ENCODE results near the gene SIGLEC1.

Gene SIGLEC1

GRCh38 chr20:3712279-3712873 lies at the start of gene SIGLEC1:
TSS of gene SIGLEC1 (minus strand) at chr20:3712600. CDS start at chr20:3707128, 5,472 bp downstream.
- no peak within 1 kb of the TSS for H3K4me3 ChIP-seq (ENCODE audit: low read depth, low read length)
- H3K79me2 ChIP-seq (ENCODE audit: control insufficient read depth, insufficient read depth, low read length, unreplicated experiment), result no peaks in the 10 kb centered on the region
- H2AFZ ChIP-seq (ENCODE audit: low read length, unreplicated experiment), result no peak within 1 kb of the TSS
- no peaks in the 10 kb centered on the region for H3K36me3 ChIP-seq (ENCODE audit: insufficient read depth, low read length)
- no peaks in the 10 kb centered on the region for H3K4me1 ChIP-seq (ENCODE audit: control insufficient read depth, insufficient read depth, low read length, unreplicated experiment)
- H3K27me3 ChIP-seq (ENCODE audit: insufficient read depth, low read length), result no peaks in the 10 kb centered on the region
- no peak within 1 kb of the TSS for H3K27ac ChIP-seq (ENCODE audit: low read depth, low read length)

GRCh38 chr20:3760655-3761348 lies 48.4 kb upstream of the SIGLEC1 start:
- no peaks in the 10 kb centered on the region for H3K36me3 ChIP-seq (ENCODE audit: insufficient read depth, low read length)
- H2AFZ ChIP-seq (ENCODE audit: low read length, unreplicated experiment), result no peak overlapping the region
- H3K4me1 ChIP-seq (ENCODE audit: control insufficient read depth, insufficient read depth, low read length, unreplicated experiment), result no peaks in the 10 kb centered on the region
- H3K4me3 ChIP-seq (ENCODE audit: low read depth, low read length), result no peak overlapping the region
- no peaks in the 10 kb centered on the region for H3K27me3 ChIP-seq (ENCODE audit: insufficient read depth, low read length)
- H3K27ac ChIP-seq (ENCODE audit: low read depth, low read length), result no peak overlapping the region
- H3K79me2 ChIP-seq (ENCODE audit: control insufficient read depth, insufficient read depth, low read length, unreplicated experiment), result no peaks in the 10 kb centered on the region

- Histone ChIP-seq H3K27me3 (ENCODE audit: insufficient read depth, low read length) (no peaks in the 10 kb centered on the region), H3K79me2 (ENCODE audit: control insufficient read depth, insufficient read depth, low read length, unreplicated experiment) (no peaks in the 10 kb centered on the region)
Measured at GRCh38 chr20:3759884-3760283, 47.5 kb upstream of the SIGLEC1 start.

GRCh38 chr20:3759316-3759823 lies 47.0 kb upstream of the SIGLEC1 start:
- Histone ChIP-seq H3K4me3 (ENCODE audit: low read depth, low read length) (no peak overlapping the region), H3K27ac (ENCODE audit: low read depth, low read length) (no peak overlapping the region), H2AFZ (ENCODE audit: low read length, unreplicated experiment) (no peak overlapping the region)

More at GRCh38 chr20:3759884-3760283, 47.5 kb upstream of the SIGLEC1 start:
- Histone ChIP-seq H3K4me1 (ENCODE audit: control insufficient read depth, insufficient read depth, low read length, unreplicated experiment) (no peaks in the 10 kb centered on the region), H2AFZ (ENCODE audit: low read length, unreplicated experiment) (no peak overlapping the region), H3K4me3 (ENCODE audit: low read depth, low read length) (no peak overlapping the region), H3K27ac (ENCODE audit: low read depth, low read length) (no peak overlapping the region), H3K36me3 (ENCODE audit: insufficient read depth, low read length) (no peaks in the 10 kb centered on the region)

DNA sequence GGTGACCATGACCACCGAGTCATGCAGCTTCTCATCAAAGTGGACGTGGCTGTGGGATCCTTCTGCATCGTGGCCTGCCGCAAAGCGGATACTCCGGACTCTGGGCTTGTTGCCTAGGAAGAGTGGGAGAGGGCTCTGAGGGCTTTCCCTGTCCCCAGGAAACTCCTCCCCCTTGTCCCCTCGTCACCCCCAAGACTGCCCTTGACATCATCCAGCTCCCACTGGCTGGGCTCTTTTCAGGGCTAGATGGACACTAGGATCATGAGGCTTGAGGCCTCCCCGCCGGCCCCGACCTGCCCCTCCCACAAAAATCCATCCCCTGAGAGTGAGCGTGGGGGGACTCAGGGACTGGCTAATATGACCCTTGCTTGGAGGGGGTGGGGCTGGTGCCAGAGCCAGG lies 46.2 kb upstream of the SIGLEC1 start:
- Histone ChIP-seq H3K27me3 (ENCODE audit: insufficient read depth, low read length) (no peaks in the 10 kb centered on the region), H3K4me3 (ENCODE audit: low read depth, low read length) (no peak overlapping the region), H2AFZ (ENCODE audit: low read length, unreplicated experiment) (no peak overlapping the region), H3K4me1 (ENCODE audit: control insufficient read depth, insufficient read depth, low read length, unreplicated experiment) (no peaks in the 10 kb centered on the region), H3K27ac (ENCODE audit: low read depth, low read length) (no peak overlapping the region), H3K79me2 (ENCODE audit: control insufficient read depth, insufficient read depth, low read length, unreplicated experiment) (no peaks in the 10 kb centered on the region), H3K36me3 (ENCODE audit: insufficient read depth, low read length) (no peaks in the 10 kb centered on the region)

More at GRCh38 chr20:3759316-3759823, 47.0 kb upstream of the SIGLEC1 start:
- H3K27me3 ChIP-seq (ENCODE audit: insufficient read depth, low read length), result no peaks in the 10 kb centered on the region
- no peaks in the 10 kb centered on the region for H3K79me2 ChIP-seq (ENCODE audit: control insufficient read depth, insufficient read depth, low read length, unreplicated experiment)
- H3K4me1 ChIP-seq (ENCODE audit: control insufficient read depth, insufficient read depth, low read length, unreplicated experiment), result no peaks in the 10 kb centered on the region
- H3K36me3 ChIP-seq (ENCODE audit: insufficient read depth, low read length), result no peaks in the 10 kb centered on the region

GRCh38 chr20:3757268-3757667 lies 44.9 kb upstream of the SIGLEC1 start:
- Histone ChIP-seq H2AFZ (ENCODE audit: low read length, unreplicated experiment) (no peak overlapping the region), H3K4me1 (ENCODE audit: control insufficient read depth, insufficient read depth, low read length, unreplicated experiment) (no peaks in the 10 kb centered on the region), H3K4me3 (ENCODE audit: low read depth, low read length) (no peak overlapping the region), H3K36me3 (ENCODE audit: insufficient read depth, low read length) (no peaks in the 10 kb centered on the region), H3K27ac (ENCODE audit: low read depth, low read length) (no peak overlapping the region), H3K79me2 (ENCODE audit: control insufficient read depth, insufficient read depth, low read length, unreplicated experiment) (no peaks in the 10 kb centered on the region), H3K27me3 (ENCODE audit: insufficient read depth, low read length) (no peaks in the 10 kb centered on the region)

DNA sequence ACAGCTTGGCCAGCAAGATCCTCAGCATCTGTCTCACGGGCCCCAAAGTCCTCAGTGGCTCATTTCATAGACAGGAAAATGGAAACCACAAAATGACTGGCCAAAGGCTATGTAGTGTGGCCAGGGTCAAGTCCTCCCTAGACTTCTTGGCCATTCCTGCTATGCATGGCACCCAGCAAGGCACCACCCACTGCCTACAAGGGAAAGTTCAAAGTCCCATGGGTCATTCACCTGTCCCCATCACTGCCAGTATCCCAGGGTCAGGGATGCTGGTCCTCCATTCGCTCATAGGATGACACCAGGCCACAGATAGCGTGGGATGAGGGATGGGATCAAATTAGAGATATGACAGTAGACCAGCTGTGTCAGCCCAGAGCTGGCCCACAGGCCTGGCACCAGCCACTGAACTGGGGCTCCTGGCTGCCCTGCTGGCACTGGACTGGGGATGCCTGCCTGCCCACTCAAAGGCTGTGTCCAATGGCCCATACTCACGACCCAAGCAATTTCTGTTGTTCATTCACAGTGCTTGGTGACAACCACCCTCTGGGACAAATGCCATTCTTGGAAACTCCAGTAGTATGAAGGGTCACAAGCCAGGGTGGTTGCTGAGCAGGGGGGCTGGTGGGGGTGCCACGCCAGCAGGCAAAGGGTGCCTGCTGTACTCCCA lies 43.5 kb upstream of the SIGLEC1 start:
- Histone ChIP-seq H3K4me3 (ENCODE audit: low read depth, low read length) (no peak overlapping the region), H3K27me3 (ENCODE audit: insufficient read depth, low read length) (no peaks in the 10 kb centered on the region), H3K27ac (ENCODE audit: low read depth, low read length) (no peak overlapping the region), H3K79me2 (ENCODE audit: control insufficient read depth, insufficient read depth, low read length, unreplicated experiment) (no peaks in the 10 kb centered on the region), H3K4me1 (ENCODE audit: control insufficient read depth, insufficient read depth, low read length, unreplicated experiment) (no peaks in the 10 kb centered on the region), H2AFZ (ENCODE audit: low read length, unreplicated experiment) (no peak overlapping the region), H3K36me3 (ENCODE audit: insufficient read depth, low read length) (no peaks in the 10 kb centered on the region)

- no peak overlapping the region for H3K4me3 ChIP-seq (ENCODE audit: low read depth, low read length)
- H3K4me1 ChIP-seq (ENCODE audit: control insufficient read depth, insufficient read depth, low read length, unreplicated experiment), result no peaks in the 10 kb centered on the region
- no peaks in the 10 kb centered on the region for H3K79me2 ChIP-seq (ENCODE audit: control insufficient read depth, insufficient read depth, low read length, unreplicated experiment)
- no peaks in the 10 kb centered on the region for H3K36me3 ChIP-seq (ENCODE audit: insufficient read depth, low read length)
- no peak overlapping the region for H2AFZ ChIP-seq (ENCODE audit: low read length, unreplicated experiment)
- no peak overlapping the region for H3K27ac ChIP-seq (ENCODE audit: low read depth, low read length)
- H3K27me3 ChIP-seq (ENCODE audit: insufficient read depth, low read length), result no peaks in the 10 kb centered on the region
Measured at GRCh38 chr20:3755269-3755668, 42.9 kb upstream of the SIGLEC1 start.

DNA sequence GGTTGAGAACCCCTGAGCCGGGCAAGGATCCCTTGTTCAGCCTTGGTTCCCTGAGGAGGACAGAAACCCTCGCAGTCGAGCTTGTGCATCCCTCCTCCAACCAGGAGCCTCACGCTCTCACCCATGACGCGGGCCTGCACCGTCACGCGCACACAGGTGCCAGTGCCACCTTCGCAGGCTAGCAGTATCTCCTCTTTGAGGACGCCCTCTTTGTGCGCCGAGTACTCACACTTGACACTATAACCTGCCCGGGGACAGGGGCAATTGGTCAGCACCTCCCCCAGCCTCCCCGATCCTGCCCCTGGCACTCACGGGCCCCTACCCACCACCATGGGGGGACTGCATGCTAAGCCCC lies 41.9 kb upstream of the SIGLEC1 start:
- no peaks in the 10 kb centered on the region for H3K27me3 ChIP-seq (ENCODE audit: insufficient read depth, low read length)
- no peaks in the 10 kb centered on the region for H3K36me3 ChIP-seq (ENCODE audit: insufficient read depth, low read length)
- H3K27ac ChIP-seq (ENCODE audit: low read depth, low read length), result no peak overlapping the region
- H3K4me1 ChIP-seq (ENCODE audit: control insufficient read depth, insufficient read depth, low read length, unreplicated experiment), result no peaks in the 10 kb centered on the region
- H3K79me2 ChIP-seq (ENCODE audit: control insufficient read depth, insufficient read depth, low read length, unreplicated experiment), result no peaks in the 10 kb centered on the region
- H3K4me3 ChIP-seq (ENCODE audit: low read depth, low read length), result no peak overlapping the region
- H2AFZ ChIP-seq (ENCODE audit: low read length, unreplicated experiment), result no peak overlapping the region

DNA sequence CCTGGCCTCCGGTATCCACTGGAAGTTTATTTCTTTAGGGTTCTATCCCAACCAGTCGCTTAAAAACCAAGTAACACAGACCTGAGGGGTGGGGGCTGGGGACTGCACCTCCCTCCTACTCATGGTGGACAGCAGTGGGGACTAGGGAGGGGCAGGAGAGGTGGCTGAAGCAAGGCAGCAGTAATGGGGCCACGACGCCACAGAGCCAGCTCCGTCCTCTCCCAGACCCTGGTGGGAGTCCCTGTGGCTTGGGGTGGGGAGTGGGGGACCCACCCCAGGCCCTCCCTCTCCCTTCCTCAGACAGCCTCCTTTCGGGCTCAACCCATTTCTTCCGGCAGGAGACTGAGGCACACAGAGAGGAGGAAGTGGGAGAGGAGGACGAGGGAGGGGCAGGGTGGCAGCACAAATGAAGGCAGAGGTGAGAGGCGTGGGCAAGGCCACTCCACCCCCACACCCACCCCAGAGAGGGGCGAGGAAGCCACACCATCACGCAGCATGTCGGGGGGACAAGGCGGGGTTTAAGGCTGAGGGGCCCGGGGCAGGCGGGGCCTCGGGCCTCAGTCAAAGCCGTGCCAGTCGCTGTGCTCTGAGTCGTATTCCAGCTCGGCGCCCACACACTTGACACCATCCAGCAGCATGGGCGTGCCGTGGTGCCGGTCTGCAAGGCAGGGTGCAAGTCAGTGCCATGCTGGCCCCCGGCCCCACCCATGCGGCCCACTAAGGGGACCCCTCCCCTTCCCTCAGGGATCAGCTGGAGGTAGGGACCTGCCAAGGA lies 41.3 kb upstream of the SIGLEC1 start:
- H3K27ac ChIP-seq (ENCODE audit: low read depth, low read length), result no peak overlapping the region
- no peak overlapping the region for H2AFZ ChIP-seq (ENCODE audit: low read length, unreplicated experiment)
- H3K4me3 ChIP-seq (ENCODE audit: low read depth, low read length), result no peak overlapping the region
- H3K27me3 ChIP-seq (ENCODE audit: insufficient read depth, low read length), result no peaks in the 10 kb centered on the region
- H3K79me2 ChIP-seq (ENCODE audit: control insufficient read depth, insufficient read depth, low read length, unreplicated experiment), result no peaks in the 10 kb centered on the region
- H3K36me3 ChIP-seq (ENCODE audit: insufficient read depth, low read length), result no peaks in the 10 kb centered on the region
- no peaks in the 10 kb centered on the region for H3K4me1 ChIP-seq (ENCODE audit: control insufficient read depth, insufficient read depth, low read length, unreplicated experiment)

Data from ACC112 (cell line).